CD4-positive, alpha-beta T cell (primary cell): Measurements from ENCODE around the gene SLC7A5. TPM values are rescaled to one million over a fixed set of nuclear protein-coding genes. Genes with fewer than 3 reads are reported as not detected.
"Not testable (repeated sequence)": the region's sequence is repeated elsewhere in the genome, so short reads cannot be mapped to it uniquely, and the experiment has no call there.

Experiments
- ATAC-seq: fragments of 200-7000 bp; cut with Tn5 transposase; one replicate; pipeline ENCODE4 v1.10.0; 2022; ENCODE audit warnings: mild to moderate bottlenecking; ENCODE audit not compliant: poor library complexity
- CTCF ChIA-PET: fragments of 350-600 bp; sonication (Branson Sonifier 250); formaldehyde crosslinking; loops from one replicate; lab custom pipeline; 2021; ENCODE audit warnings: antibody characterized with exemption, inconsistent platforms; lab: Charles Lee
- POLR2A ChIA-PET: fragments of 350-600 bp; sonication (Branson Sonifier 250); formaldehyde crosslinking; loops from one replicate; lab custom pipeline; 2021; ENCODE audit warnings: antibody characterized with exemption, inconsistent platforms; lab: Charles Lee
- DNase-seq, 14 experiments: peaks; one replicate each; pipeline ENCODE4 v3.0.0-alpha.2; 2013 to 2020; ENCODE audit warnings: mixed read lengths in 2 of 14
- H3K27ac ChIP-seq, 2 donors: one replicate each; pipeline versions ENCODE4 v1.5.1 to v1.7.0; 2013; ENCODE audit warnings: low read length in 2 of 2, low read depth in 1 of 2, mild to moderate bottlenecking in 1 of 2
- H3K27me3 ChIP-seq, 2 experiments: 1 replicate in 1 of 2; 2 replicates in 1 of 2; pipeline versions ENCODE4 v1.6.1 to v1.7.0; 2013; ENCODE audit warnings: low read length in 2 of 2, control low read depth in 1 of 2, mild to moderate bottlenecking in 1 of 2, moderate library complexity in 1 of 2; ENCODE audit not compliant: insufficient read depth in 2 of 2, control insufficient read depth in 1 of 2
- H3K36me3 ChIP-seq: one replicate; pipeline ENCODE4 v1.6.1; 2013; ENCODE audit warnings: low read length, control low read depth; ENCODE audit not compliant: insufficient read depth
- H3K4me1 ChIP-seq: one replicate; pipeline ENCODE4 v1.6.1; 2013; ENCODE audit warnings: low read length, control low read depth; ENCODE audit not compliant: insufficient read depth
- H3K4me3 ChIP-seq: one replicate; pipeline ENCODE4 v1.5.1; 2013; ENCODE audit warnings: mild to moderate bottlenecking, low read length, moderate library complexity
- H3K9me3 ChIP-seq, 2 experiments: 1 replicate in 1 of 2; 2 replicates in 1 of 2; pipeline versions ENCODE4 v1.6.1 to v1.7.0; 2013; ENCODE audit warnings: low read length in 2 of 2, mild to moderate bottlenecking in 2 of 2, control low read depth in 1 of 2, moderate library complexity in 1 of 2; ENCODE audit not compliant: control insufficient read depth in 1 of 2, insufficient read depth in 1 of 2
- H3K27ac Mint-ChIP-seq: one replicate; pipeline ENCODE4 v1.8.0; 2020; ENCODE audit warnings: mixed read lengths
- H3K27me3 Mint-ChIP-seq: one replicate; pipeline ENCODE4 v1.8.0; 2021; ENCODE audit warnings: mixed read lengths
- H3K36me3 Mint-ChIP-seq: one replicate; pipeline ENCODE4 v1.8.0; 2021; ENCODE audit warnings: low read depth, mixed read lengths
- H3K4me1 Mint-ChIP-seq: one replicate; pipeline ENCODE4 v1.8.0; 2021; ENCODE audit warnings: low read depth, mixed read lengths
- H3K4me3 Mint-ChIP-seq: one replicate; pipeline ENCODE4 v1.8.0; 2020; ENCODE audit warnings: mild to moderate bottlenecking, mixed read lengths
- H3K9me3 Mint-ChIP-seq: one replicate; pipeline ENCODE4 v1.8.0; 2020; ENCODE audit warnings: mixed read lengths
- intact Hi-C, 2 experiments: fragments of 100-400 bp; cut with DNase I in 1 of 2; cut with micrococcal nuclease in 1 of 2; formaldehyde crosslinking; loops; one replicate each; pipeline versions ENCODE4 v1.15.1 to v1.9.0; 2023 to 2025; cut with DNase I, micrococcal nuclease
- total RNA-seq, 174 experiments: library from RNA in 2 of 174; stranded (reverse) in 2 of 174; gene quantifications; one replicate each; pipeline ENCODE4 v1.2.3 and lab custom pipeline; 2021 to 2026
- TF ChIP-seq, protein P1 (sequence below): fragments of 200-600 bp; IDR thresholded peaks from one replicate; pipeline ENCODE4 v1.8.0; 2022; ENCODE audit warnings: antibody characterized with exemption, mild to moderate bottlenecking

The SLC7A5 gene
- total RNA-seq, 2 experiments from 2014 or later = 80.3 to 85.3 TPM

DNA sequence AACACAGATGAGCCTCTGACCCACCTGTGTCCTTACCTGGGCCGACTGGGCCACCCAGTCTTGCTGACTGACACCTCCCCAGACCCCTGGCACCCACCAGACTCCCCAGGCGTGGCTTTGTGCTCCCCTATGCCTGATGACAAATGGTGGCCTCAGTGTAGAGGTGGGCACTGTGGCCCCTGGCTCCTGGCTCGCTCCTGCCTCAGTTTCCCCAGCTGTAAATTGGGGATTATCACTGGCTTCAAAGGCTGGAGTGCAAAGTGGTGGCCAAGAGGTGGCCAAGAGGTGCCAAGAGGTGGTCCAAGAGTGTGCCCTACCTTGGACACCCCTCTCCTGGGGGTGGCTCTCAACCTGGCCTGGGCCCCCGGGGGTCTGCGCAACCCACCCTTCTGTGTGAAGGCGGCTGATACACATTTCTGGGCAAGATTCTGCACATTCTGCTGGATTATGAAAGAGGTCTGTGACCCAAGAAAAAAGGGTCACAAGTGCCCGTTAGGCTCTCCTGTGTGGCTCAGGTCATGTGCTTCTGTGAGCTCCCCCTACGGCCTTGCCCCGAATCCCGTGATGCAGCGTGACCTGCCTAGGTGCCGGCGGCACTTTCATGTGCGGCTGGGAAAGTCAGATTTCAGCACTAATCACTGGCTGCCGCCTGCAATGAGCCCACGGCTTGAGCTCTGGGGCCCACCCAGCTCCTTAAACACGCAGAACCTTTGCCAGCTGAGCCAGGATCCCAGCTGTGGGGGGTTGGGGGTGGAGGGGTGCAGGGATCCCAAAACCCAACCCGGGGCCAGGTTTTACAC lies 7.8 kb downstream of the SLC7A5 start:
- CTCF ChIA-PET, DNase-seq, H3K36me3 ChIP-seq, H3K27ac Mint-ChIP-seq, H3K9me3 Mint-ChIP-seq, H3K4me3 Mint-ChIP-seq, H3K9me3 ChIP-seq, H3K4me3 ChIP-seq, POLR2A ChIA-PET, H3K27me3 Mint-ChIP-seq, H3K27ac ChIP-seq, ATAC-seq, H3K27me3 ChIP-seq: not testable (repeated sequence)
- intact Hi-C loops = loop anchor here in 1 of 2 experiments (10.0 kb wide), 1 partner anchor 477 kb away; the partner anchor contains the start of gene FBXO31
- Mint-ChIP-seq H3K4me1 (peaks cover 30% of the 10 kb centered on the region), H3K36me3 (peaks cover 10% of the 10 kb centered on the region)
- H3K4me1 ChIP-seq = peaks cover 49% of the 10 kb centered on the region

DNA sequence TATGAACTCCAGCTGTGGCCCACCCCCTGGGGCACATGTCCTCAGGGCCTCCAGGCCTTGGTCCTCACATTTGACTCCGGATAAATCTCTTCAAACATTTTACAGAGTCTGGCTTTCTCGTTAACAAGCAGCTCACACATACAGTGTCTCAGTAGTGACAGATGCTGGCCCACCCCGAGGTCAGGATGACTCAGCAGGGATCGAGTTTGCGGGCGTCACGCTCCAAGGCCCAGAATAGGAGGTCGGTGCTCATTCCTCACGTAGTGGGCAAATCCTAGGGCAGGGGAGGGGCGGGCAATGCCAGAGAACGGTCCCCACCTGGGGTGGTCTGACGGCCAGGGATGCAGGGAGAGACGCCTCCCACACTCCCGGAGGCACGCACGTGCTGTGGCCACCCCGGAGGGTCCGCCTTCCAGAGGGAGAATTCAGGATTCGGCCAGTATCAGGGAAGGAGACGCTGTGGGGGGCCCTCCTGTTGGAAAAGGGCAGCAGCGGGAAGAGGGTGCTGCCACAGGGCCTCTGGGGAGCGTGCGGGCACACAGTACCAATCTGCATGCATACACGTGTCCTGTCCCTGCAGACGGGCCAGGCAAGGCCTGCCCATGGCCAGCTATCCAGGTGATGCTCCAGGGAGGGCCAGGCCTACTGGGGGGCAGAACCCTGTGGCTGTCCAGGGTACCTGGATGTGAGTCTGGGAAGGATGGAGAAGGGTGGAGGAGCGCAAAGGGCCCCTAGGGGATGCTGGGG lies 8.6 kb downstream of the SLC7A5 start:
- intact Hi-C loops = loop anchor here in 1 of 2 experiments (10.0 kb wide), 1 partner anchor 476 kb away; the partner anchor contains the start of gene FBXO31
- H3K27ac ChIP-seq = no peak overlapping the region
- peak in 1 of 14 experiments; percentile 32 for DNase-seq
- peaks cover 50% of the 10 kb centered on the region for H3K4me1 ChIP-seq
- ATAC-seq = peak; percentile 14
- peaks cover 5% of the 10 kb centered on the region for H3K36me3 Mint-ChIP-seq
- no peak overlapping the region for H3K4me3 ChIP-seq
- ChIA-PET CTCF (no interaction called here), POLR2A (interaction anchor here (1.6 kb wide), 1 partner anchor 11 kb away, joined by 3 read pairs; no protein-coding TSS in a partner anchor)
- H3K27me3 Mint-ChIP-seq = no peaks in the 10 kb centered on the region
- H3K9me3 Mint-ChIP-seq = no peaks in the 10 kb centered on the region
- TF ChIP-seq, protein P1, sequence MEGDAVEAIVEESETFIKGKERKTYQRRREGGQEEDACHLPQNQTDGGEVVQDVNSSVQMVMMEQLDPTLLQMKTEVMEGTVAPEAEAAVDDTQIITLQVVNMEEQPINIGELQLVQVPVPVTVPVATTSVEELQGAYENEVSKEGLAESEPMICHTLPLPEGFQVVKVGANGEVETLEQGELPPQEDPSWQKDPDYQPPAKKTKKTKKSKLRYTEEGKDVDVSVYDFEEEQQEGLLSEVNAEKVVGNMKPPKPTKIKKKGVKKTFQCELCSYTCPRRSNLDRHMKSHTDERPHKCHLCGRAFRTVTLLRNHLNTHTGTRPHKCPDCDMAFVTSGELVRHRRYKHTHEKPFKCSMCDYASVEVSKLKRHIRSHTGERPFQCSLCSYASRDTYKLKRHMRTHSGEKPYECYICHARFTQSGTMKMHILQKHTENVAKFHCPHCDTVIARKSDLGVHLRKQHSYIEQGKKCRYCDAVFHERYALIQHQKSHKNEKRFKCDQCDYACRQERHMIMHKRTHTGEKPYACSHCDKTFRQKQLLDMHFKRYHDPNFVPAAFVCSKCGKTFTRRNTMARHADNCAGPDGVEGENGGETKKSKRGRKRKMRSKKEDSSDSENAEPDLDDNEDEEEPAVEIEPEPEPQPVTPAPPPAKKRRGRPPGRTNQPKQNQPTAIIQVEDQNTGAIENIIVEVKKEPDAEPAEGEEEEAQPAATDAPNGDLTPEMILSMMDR = no peak
- H3K4me1 Mint-ChIP-seq = peaks cover 22% of the 10 kb centered on the region
- H3K27ac Mint-ChIP-seq = peak overlapping the region; percentile 71
- no peaks in the 10 kb centered on the region for H3K27me3 ChIP-seq
- H3K9me3 ChIP-seq = no peaks in the 10 kb centered on the region
- H3K4me3 Mint-ChIP-seq = peak overlapping the region; percentile 56
- H3K36me3 ChIP-seq = no peaks in the 10 kb centered on the region

DNA sequence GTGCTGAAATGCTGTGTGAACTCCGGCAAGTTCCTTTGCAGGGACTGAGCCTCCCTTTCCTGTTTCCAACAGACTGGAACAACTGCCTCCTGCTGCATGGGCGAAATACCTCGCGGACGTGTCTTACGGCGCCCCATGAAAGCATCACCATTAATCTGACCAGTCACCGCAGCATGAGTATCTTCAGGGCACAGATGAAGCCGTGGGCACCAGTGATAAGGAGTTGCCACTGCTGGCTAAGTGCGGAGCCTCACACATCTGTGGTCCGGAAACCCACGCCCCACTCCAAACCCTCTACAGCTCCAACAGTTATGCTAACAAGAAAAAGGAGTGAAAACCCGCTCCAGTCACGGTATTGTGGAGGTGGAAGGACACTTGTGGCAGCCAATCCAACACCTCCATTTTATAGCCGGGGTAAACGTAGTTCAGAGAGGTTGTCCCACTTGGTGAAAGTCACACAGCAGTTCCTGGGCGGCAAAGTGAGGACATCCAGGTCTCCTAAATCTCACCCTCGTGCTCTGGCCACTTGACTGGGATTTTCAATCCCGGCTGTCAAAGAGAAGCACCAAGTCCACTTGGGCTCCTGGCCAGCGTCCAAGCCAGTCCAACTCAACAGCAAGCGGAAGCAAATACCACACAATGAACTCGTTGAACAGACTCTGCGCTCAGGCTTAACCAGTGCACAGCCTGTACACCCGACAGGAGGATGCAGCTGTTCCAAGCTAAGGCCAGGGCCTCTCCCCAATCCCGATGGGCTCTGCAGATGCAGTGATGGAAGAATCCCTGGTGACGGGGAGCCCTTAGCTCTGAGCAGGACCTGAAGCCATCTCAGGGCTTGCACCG lies 10.9 kb downstream of the SLC7A5 start:
- H3K9me3 ChIP-seq, H3K27ac ChIP-seq, ATAC-seq, H3K4me3 Mint-ChIP-seq, H3K36me3 ChIP-seq, DNase-seq, H3K27me3 ChIP-seq, H3K4me3 ChIP-seq, H3K9me3 Mint-ChIP-seq, H3K36me3 Mint-ChIP-seq, intact Hi-C loops, H3K27me3 Mint-ChIP-seq: not testable (repeated sequence)
- H3K4me1 Mint-ChIP-seq = peaks cover 20% of the 10 kb centered on the region
- peaks cover 57% of the 10 kb centered on the region for H3K4me1 ChIP-seq
- ChIA-PET CTCF (interaction anchor here (1.3 kb wide), 1 partner anchor 8 kb away, joined by 3 read pairs; no protein-coding TSS in a partner anchor), POLR2A (interaction anchor here (0.5 kb wide), 1 partner anchor 101 kb away, joined by 3 read pairs; no protein-coding TSS in a partner anchor)
- peak overlapping the region; percentile 79 for H3K27ac Mint-ChIP-seq
